Suprapubic skin (tissue), 4 donors: ENCODE results near the gene CACNB3.

Experiments used
- CTCF ChIP-seq, 2 donors: fragments of 200-600 bp in 1 of 2; fragments of 450-650 bp in 1 of 2; sonication (generic) in 1 of 2; IDR thresholded peaks; one replicate each; pipeline ENCODE4 v1.5.1; 2016 to 2019; ENCODE audit warnings: antibody characterized with exemption in 2 of 2, mild to moderate bottlenecking in 1 of 2, moderate library complexity in 1 of 2
- EP300 ChIP-seq: sonication (generic); formaldehyde crosslinking; IDR thresholded peaks from one replicate; pipeline ENCODE4 v1.6.1; 2017; ENCODE audit warnings: antibody characterized with exemption
- POLR2AphosphoS5 ChIP-seq, 3 donors: sonication (generic); formaldehyde crosslinking; IDR thresholded peaks; one replicate each; pipeline ENCODE4 v1.6.1; 2017; ENCODE audit warnings: antibody characterized with exemption in 3 of 3

GRCh38 chr12:48815126-48816110, 2.9 kb upstream of the CACNB3 start:
- no peak for TF ChIP-seq CTCF (IDR thresholded peaks at IDR 0.05)
- TF ChIP-seq EP300, result no peak
- peak in 1 of 3 donors; percentile 17 for TF ChIP-seq POLR2AphosphoS5 (IDR thresholded peaks at IDR 0.05)
